Activated CD8-positive, alpha-beta memory T cell treated with anti-CD3 and anti-CD28 coated beads, Interleukin-2, amount 10 ng/mL, durations not matched to agents 7 days and 5 days (primary cell): Measurements from ENCODE around the gene TSHZ1. TPM values are rescaled to one million over a fixed set of nuclear protein-coding genes. Genes with fewer than 3 reads are reported as not detected.
A peak's percentile ranks its signal among the peaks of the same experiment; 100 is the strongest.

Experiments used
- ATAC-seq: fragments of 150-1000 bp; cut with Tn5 transposase; one replicate; pipeline ENCODE4 v1.10.0; 2021; ENCODE audit warnings: moderate library complexity
- CTCF ChIA-PET: fragments of 350-600 bp; sonication (Branson Sonifier 250); formaldehyde crosslinking; loops from one replicate; lab custom pipeline; 2021; ENCODE audit warnings: antibody characterized with exemption; lab: Charles Lee
- DNase-seq: peaks from one replicate; pipeline ENCODE4 v3.0.0-alpha.2; 2020
- H3K27ac Mint-ChIP-seq: one replicate; pipeline ENCODE4 v1.8.0; 2021; ENCODE audit warnings: mild to moderate bottlenecking, mixed read lengths
- H3K27me3 Mint-ChIP-seq: one replicate; pipeline ENCODE4 v1.8.0; 2021; ENCODE audit warnings: mixed read lengths
- H3K36me3 Mint-ChIP-seq: one replicate; pipeline ENCODE4 v1.8.0; 2021; ENCODE audit warnings: mild to moderate bottlenecking, mixed read lengths
- H3K4me1 Mint-ChIP-seq: one replicate; pipeline ENCODE4 v1.8.0; 2021; ENCODE audit warnings: mixed read lengths
- H3K4me3 Mint-ChIP-seq: one replicate; pipeline ENCODE4 v1.8.0; 2021; ENCODE audit warnings: mild to moderate bottlenecking, moderate library complexity, mixed read lengths
- H3K9me3 Mint-ChIP-seq: one replicate; pipeline ENCODE4 v1.8.0; 2022; ENCODE audit warnings: low read depth, mixed read lengths
- total RNA-seq, 2 experiments: library from RNA; stranded (reverse); gene quantifications; one replicate each; pipeline ENCODE4 v1.2.3, GENCODE V29; 2021

The TSHZ1 gene
- total RNA-seq, 2 experiments from 2014 or later = 13.8 to 20.4 TPM

DNA sequence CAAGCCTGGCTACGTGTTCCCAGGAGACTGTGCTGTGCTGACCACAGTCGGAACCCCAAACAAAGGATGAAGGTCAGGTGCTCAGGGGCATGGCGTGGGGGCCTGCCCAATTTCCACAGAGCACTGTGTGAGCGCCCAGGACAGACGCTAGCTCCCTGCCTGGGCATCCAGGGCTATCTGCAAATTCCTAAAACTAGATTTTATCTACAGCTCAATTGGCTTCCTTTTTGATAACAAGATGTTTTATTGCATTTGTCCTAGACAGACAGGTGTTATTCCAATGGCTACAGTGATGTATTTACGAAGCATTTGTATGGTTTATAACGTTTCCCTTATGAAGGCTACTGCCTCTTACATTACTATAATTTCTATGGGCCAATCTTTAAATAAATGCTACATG is 17.7 kb upstream of the TSHZ1 start:
- Mint-ChIP-seq H3K27ac (no peak overlapping the region), H3K27me3 (no peaks in the 10 kb centered on the region)

DNA sequence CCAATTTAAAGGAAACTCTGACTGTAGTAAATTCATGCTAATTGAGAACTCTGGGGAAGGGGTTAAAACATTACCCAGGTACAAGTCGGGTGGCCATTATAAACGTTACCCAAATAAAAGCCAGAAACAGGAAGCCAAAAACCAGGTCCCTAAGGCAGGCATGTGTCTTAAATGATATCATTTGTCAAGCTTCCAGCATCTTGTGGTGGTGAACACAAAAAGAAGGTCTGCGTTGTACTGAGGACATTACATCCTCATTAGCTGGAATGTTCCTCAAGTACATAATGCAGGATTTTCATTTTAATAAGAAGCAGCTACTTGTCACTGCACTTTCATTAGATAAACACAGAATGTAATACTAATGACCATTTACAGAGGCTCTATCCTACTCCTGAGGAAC is 12.6 kb upstream of the TSHZ1 start:
- no peak for DNase-seq
- CTCF ChIA-PET = interaction anchor here (1.3 kb wide), 1 partner anchor 250 kb away, joined by 4 read pairs; no protein-coding TSS in a partner anchor
- Mint-ChIP-seq H3K4me1 (peaks cover 8% of the 10 kb centered on the region), H3K9me3 (no peaks in the 10 kb centered on the region), H3K4me3 (no peak overlapping the region), H3K27ac (no peak overlapping the region), H3K27me3 (no peaks in the 10 kb centered on the region), H3K36me3 (peaks cover 19% of the 10 kb centered on the region)
- ATAC-seq = no peak

More for the DNA sequence above, 17.7 kb upstream of the TSHZ1 start:
- H3K36me3 Mint-ChIP-seq = peaks cover 4% of the 10 kb centered on the region
- CTCF ChIA-PET = no interaction called here
- no peaks in the 10 kb centered on the region for H3K9me3 Mint-ChIP-seq
- H3K4me1 Mint-ChIP-seq = peaks cover under 1% of the 10 kb centered on the region
- ATAC-seq (no peak), DNase-seq (no peak)
- H3K4me3 Mint-ChIP-seq = no peak overlapping the region

DNA sequence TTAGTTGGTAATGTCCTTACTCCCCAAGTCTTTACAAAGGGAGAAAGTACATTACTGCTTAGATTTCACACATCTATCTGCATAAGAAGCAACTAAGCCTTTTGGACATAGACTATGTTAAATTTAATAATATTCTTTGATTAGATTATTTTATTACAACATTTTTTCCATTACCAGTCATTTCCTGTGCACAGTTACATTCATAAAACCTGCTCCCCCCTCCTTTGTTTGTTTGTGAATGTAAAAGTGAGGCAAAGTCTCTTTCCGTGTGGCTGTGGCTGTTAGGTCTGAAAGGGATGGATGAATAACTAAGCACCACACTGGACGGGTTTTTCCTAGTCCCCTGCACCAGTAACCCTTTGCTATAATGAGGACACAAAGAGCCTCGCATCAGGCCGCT is 11.3 kb upstream of the TSHZ1 start:
- H3K4me1 Mint-ChIP-seq = peaks cover 10% of the 10 kb centered on the region
- CTCF ChIA-PET = interaction anchor here (0.6 to 1.3 kb wide), 2 partner anchors 48 to 251 kb away, joined by 3 to 4 read pairs; no protein-coding TSS in a partner anchor
- no peaks in the 10 kb centered on the region for H3K27me3 Mint-ChIP-seq

DNA sequence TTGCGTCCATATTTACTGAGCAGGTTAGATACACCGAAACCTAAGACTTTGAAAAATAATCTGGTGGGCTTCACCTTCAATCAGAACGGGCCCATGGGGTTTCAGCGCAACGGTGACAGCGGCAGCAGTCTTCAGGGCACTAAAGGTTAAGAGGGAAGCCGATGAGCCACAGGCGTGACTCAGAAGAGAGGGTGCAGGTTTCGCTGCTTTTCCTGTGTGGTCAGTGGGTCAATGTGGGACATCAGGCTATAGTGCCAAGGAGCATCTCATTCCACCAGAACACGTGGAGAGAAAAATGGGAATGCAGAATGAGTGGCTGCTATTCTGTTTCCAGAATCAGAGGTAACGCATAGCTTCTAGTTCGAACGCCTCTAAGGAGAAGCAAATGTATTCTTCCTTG is 10.5 kb upstream of the TSHZ1 start:
- CTCF ChIA-PET = no interaction called here
- ATAC-seq = no peak

More for the DNA sequence above, 11.3 kb upstream of the TSHZ1 start:
- Mint-ChIP-seq H3K36me3 (peaks cover 21% of the 10 kb centered on the region), H3K27ac (no peak overlapping the region), H3K4me3 (no peak overlapping the region), H3K9me3 (no peaks in the 10 kb centered on the region)
- no peak for ATAC-seq
- DNase-seq = no peak

DNA sequence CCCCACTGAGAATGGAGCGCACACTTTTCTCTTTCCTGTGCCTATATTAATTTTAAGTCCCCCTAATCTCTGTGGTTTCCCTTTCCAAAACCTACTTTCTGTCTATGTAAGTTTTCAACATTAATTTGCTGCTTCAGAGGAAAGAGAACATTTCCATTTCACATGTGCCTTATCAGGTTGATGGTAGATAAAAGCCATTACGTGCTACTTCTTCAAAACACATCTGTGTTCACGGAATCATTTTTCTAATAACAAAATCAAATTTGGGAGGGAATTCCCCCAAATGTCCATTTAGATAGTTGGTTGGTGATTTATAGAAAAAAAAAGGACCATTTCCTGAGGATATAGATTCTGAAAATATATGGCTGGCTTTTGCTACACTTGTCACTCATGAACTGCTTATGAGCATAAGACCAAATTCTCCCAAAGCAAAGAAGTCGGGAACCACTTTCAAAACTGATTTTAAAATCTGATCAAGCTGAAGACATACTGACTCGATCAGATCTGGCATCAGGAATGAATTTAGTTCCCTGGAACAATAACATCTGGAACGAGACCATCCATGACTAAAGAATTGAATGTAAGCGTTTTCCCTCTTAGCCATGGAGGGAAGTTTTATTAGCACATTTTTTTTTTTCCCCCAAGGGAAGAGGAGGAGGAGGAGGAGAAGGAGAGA is 9.9 kb upstream of the TSHZ1 start:
- Mint-ChIP-seq H3K4me1 (peaks cover 20% of the 10 kb centered on the region), H3K27me3 (peaks cover 10% of the 10 kb centered on the region), H3K4me3 (no peak overlapping the region), H3K36me3 (peaks cover 21% of the 10 kb centered on the region), H3K27ac (no peak overlapping the region), H3K9me3 (no peaks in the 10 kb centered on the region)
- CTCF ChIA-PET = no interaction called here
- ATAC-seq (no peak), DNase-seq (no peak)

More for the DNA sequence above, 10.5 kb upstream of the TSHZ1 start:
- Mint-ChIP-seq H3K27ac (no peak overlapping the region), H3K27me3 (peaks cover 4% of the 10 kb centered on the region), H3K4me3 (no peak overlapping the region), H3K9me3 (no peaks in the 10 kb centered on the region), H3K36me3 (peaks cover 21% of the 10 kb centered on the region), H3K4me1 (peaks cover 14% of the 10 kb centered on the region)
- no peak for DNase-seq

DNA sequence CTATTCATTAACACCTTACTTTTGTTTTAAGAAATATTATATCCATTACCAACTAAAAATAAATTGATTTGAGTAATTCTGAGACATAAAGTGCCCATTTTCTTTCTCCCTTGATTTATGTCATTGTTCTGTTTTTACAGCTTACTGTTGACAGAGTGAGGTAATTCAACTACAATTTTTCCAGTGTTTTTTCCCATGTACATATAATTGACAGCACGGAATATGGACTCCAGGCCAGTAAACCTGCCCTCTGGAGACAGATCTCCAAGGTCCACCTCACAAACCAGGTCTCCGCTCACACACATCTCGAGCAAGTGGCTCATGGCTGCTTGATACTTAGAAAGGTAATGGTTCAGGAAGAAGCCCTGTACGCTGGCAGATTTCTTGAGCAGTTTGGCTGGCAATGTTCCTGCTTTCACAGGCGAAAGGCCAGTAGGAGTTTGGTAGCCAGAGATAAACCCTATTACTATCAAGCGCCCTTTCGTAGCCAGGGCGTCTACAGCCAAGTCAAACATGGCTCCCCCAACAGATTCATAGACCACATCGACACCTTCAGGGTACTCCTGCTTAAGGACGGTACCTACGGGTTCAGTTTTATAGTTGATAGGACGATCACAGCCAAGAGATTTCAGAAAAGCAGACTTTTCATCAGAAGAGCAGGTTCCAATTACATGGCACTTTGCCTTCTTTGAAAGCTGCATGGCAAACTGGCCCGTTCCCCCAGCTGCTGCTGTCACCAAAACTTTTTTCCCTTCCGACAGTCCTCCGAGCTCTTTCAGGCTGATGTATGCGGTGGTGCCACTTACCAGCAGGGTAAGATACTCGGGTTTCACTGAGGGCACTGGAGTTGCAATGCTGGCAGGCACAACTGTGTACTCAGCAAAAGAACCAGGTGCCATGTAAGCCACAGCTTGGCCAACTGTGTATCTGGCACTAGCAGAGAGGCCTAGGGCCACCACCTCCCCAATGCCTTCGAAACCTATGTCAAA is 9.0 kb upstream of the TSHZ1 start:
- CTCF ChIA-PET = no interaction called here
- Mint-ChIP-seq H3K4me1 (peaks cover 26% of the 10 kb centered on the region), H3K36me3 (peaks cover 23% of the 10 kb centered on the region), H3K27ac (no peak overlapping the region), H3K9me3 (no peaks in the 10 kb centered on the region), H3K27me3 (peaks cover 19% of the 10 kb centered on the region), H3K4me3 (no peak overlapping the region)
- DNase-seq (no peak), ATAC-seq (no peak)

DNA sequence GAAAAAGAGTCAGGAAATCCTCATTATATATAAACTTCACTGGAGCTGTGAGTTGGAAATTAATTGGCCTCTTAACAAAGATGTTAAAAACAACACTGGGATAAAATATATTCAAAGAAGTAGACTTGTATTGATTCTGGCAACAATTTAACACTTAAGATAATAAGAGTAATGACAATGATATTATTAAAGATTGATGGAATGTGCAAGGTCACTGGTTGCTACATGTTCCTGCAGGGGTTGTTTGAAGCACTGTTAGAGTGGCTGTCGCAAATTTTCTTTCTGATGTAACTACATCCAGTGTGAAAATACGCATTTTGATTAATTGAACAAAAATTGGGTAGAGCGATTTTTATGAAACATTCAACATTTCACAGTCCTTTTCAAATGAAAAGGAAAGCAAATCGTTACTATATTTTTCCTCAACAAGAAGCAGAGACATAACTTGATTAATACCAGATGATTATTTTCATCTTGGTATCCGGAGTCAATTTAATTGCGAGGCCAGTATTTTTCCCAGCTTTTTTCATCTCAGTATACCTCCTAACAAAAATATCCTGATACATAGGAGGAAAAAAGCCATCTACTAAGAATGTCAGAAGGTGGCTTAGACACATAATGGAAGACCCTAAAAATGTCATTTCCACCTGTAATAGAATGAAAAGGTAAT is 7.8 kb upstream of the TSHZ1 start:
- peaks cover 38% of the 10 kb centered on the region for H3K4me1 Mint-ChIP-seq
- ATAC-seq (no peak), DNase-seq (no peak)
- no peaks in the 10 kb centered on the region for H3K9me3 Mint-ChIP-seq
- H3K36me3 Mint-ChIP-seq = peaks cover 29% of the 10 kb centered on the region
- peaks cover 27% of the 10 kb centered on the region for H3K27me3 Mint-ChIP-seq
- no peak overlapping the region for H3K4me3 Mint-ChIP-seq
- H3K27ac Mint-ChIP-seq = no peak overlapping the region
- CTCF ChIA-PET = interaction anchor here (0.7 kb wide), 1 partner anchor 312 kb away, joined by 3 read pairs; no protein-coding TSS in a partner anchor

DNA sequence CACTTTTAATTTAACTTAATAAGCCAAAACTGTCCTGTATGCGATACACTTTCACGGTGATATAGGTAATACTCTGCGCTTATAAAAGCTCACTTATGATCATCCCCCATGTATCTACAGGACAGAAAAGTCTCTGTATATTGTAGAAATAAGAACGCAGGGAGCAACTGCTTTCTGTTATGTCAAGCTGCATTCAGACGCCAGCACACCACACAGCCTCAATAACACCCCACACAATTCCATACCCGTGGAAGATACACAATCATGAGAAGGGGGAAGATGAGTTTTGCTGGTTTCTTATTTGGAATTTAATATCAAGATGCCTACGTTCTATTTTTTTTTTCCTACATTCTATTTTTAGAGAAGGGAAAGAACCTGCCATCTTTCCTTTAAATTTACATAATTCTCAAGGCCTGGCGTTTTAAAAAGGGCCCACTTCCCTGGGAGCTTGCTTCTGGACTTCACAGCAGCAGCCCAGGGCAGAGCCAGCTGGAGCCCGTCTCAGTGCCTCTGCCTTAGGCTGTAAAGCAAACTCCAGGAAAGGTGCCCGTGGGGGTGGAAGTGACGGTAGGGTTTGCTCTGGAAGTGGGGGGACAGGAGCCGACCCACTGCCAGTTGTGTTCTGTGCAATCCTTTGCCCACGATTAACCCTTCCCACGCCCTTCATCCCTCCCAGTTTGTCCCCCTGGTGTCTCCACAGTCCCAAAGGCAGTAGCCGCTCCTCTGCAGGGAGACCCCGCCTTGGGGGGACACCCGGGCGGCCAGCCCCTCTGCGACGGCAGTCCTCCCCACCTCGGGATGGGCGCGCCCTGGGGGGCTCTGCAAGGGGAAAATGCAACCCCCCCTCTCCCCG is 7.0 kb upstream of the TSHZ1 start:
- Mint-ChIP-seq H3K9me3 (no peaks in the 10 kb centered on the region), H3K27ac (no peak overlapping the region), H3K4me1 (peaks cover 36% of the 10 kb centered on the region), H3K27me3 (peaks cover 27% of the 10 kb centered on the region), H3K36me3 (peaks cover 30% of the 10 kb centered on the region), H3K4me3 (no peak overlapping the region)
- ATAC-seq (no peak), DNase-seq (no peak)
- CTCF ChIA-PET = no interaction called here

DNA sequence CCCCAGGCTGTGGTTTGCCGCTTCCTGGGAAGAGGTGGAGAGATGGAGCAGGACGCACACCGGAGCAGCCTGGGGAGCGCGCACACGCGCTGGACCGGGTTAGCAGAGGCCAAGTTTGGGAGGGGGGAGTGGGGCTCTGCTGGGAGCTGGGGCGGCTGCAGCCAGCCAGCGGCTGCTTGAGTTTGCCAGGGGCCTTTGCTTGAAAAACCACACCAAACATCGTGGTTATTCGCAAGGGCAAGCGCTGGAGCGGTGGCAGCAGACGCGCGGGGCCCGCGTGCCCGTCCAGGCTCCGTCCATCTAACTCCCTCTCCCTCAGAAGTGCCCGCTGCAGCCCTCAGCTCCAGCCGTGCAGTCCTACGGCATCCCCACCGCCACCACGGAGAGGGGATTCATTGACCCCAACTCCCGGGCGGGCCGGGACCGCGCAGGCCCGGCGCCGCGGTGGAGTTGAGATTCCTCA is 6.3 kb upstream of the TSHZ1 start:
- CTCF ChIA-PET = interaction anchor here (0.9 kb wide), 1 partner anchor 40 kb away, joined by 3 read pairs; no protein-coding TSS in a partner anchor
- Mint-ChIP-seq H3K27me3 (peaks cover 27% of the 10 kb centered on the region), H3K9me3 (no peaks in the 10 kb centered on the region), H3K4me1 (peaks cover 36% of the 10 kb centered on the region), H3K36me3 (peaks cover 30% of the 10 kb centered on the region), H3K27ac (no peak overlapping the region), H3K4me3 (no peak overlapping the region)
- no peak for DNase-seq
- ATAC-seq = no peak

DNA sequence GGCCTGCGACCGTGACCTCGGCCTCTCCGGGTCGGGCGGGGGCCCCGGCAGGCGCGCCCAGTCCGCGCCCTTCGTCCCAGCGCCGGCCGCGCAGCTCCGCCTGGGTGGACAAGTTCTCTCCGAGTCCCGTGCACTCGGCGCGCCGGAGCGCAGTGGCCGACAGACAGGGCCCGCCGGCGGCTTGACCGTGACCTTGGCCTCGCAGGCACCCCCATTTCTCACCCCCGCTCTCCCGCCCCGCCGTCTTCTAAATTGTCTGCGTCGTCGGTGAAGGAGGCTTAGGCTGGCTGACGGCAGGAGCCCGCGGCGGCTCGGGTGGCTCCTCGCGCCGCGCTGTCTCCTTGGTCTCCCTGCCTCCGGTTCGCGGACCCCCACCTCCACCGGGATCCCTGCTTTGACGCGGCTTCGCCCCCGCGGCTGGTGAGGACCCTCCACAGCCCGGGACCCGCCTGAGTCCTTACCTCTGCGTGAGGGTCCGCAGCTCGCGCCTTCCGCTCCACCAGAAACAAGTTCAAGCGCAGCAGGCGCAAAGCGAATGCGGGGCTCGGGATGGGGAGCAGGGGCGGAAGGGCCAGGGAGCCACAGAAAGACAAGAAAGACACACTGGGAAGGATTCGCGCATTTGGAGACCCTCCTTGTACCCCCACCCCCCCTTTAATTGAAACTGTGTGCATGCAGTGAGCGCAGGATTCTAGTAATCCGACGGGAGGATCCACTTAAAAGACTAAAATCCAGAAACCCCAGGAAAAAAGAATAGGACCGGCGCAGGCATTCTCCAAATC is 5.7 kb upstream of the TSHZ1 start:
- CTCF ChIA-PET = interaction anchor here (0.9 kb wide), 1 partner anchor 39 kb away, joined by 3 read pairs; no protein-coding TSS in a partner anchor
- Mint-ChIP-seq H3K4me1 (peaks cover 39% of the 10 kb centered on the region), H3K27me3 (peaks cover 27% of the 10 kb centered on the region), H3K9me3 (no peaks in the 10 kb centered on the region), H3K36me3 (peaks cover 30% of the 10 kb centered on the region), H3K27ac (no peak overlapping the region), H3K4me3 (peak overlapping the region; percentile 51)
- DNase-seq (no peak), ATAC-seq (no peak)

DNA sequence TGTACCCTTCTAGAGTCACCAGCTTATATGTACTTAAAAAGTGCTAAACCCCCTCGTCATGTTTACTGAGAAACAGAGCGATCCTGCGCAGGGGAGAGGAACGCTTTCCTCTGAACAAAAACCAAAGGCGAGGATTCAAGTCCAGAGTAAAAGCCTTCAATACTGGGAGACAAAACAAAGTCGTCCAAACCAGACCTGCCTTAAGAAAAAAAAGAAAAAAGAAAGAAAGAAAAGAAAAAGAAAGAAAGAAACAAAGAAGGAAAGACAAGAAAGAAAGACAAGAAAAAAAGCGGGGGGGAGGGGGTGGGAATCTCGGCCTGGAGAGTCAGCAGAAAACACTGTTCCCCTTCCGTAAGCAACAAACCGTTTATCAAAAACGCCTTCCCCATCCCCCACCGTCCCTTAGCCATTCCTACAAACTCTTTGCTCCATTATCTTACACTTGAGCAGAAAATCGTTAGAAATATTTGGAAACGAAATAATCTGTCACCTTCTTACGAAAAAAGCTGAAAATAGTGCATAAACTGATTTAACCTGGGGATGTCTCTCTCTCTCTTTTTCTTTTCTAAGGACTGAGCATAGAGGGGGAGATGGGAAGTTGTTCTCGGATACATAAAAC is 5.0 kb upstream of the TSHZ1 start:
- Mint-ChIP-seq H3K36me3 (peaks cover 24% of the 10 kb centered on the region), H3K4me1 (peaks cover 45% of the 10 kb centered on the region), H3K27me3 (peaks cover 27% of the 10 kb centered on the region), H3K9me3 (no peaks in the 10 kb centered on the region), H3K4me3 (peak overlapping the region; percentile 51), H3K27ac (no peak overlapping the region)
- ATAC-seq (no peak), DNase-seq (no peak)
- CTCF ChIA-PET = no interaction called here
